Left hindlimb (tissue), 1 donor: Measurements from ENCODE around the gene SDK1.

ENCODE experiments used
- DNase-seq: peaks from one replicate; pipeline ENCODE4 v3.0.0-alpha.2; 2018

SDK1 gene

DNA sequence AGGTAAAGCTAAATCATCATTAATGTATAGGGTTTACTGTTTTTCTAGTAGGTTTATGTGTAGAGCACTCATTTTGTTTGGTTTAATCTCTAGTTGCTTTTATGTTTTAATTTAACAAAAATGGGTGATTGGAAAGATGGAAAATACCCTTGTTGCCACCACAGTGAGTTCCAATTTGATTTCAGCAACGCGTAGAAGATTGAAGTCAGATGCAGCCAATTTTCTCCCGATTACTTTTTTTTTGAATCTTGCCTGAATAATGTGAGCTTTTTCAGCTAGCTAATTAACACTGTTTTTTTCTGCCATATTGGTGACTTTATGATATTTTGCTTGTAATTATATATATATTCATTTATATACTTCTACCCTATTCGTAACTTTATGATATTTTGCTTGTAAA lies 293.8 kb downstream of the SDK1 start:
- DNase-seq, result no peak

DNA sequence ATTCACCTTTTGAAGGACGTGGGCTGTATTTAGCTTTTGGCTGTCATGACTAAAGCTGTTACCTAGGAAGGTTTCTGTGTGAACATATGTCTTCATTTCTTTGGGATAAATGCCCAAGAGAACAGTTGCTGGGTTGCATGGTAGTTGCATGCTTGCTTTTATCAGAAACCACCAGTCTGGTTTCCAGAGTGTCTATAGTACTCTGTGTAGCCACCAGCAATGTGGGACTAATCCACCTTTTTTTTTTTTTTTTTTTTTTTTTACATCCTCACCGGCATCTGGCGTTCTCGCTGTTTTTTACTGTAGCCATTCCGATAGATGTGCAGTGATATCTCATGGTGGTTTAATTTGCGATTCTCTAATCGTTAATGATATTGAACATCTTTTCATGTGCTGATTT lies 297.8 kb downstream of the SDK1 start:
- DNase-seq, result no peak

DNA sequence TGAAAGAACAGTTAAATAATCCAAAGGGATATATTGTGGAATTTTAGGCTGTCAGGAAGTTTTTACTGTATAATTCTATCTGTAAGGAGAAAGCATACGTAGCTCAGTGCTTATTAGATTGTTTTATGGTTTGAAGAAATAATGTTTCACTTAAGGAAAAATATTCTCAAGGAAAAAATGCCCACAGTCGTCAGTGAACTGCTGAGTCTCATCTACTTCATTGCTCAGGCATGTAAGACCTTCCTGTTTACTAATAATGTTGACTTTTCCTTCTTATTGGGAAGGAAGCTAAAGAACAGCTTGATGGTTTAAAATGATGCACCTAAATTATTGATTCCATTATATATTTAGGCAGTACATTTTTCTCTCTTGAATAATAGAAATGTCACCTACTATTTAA lies 304.2 kb downstream of the SDK1 start:
- no peak for DNase-seq

DNA sequence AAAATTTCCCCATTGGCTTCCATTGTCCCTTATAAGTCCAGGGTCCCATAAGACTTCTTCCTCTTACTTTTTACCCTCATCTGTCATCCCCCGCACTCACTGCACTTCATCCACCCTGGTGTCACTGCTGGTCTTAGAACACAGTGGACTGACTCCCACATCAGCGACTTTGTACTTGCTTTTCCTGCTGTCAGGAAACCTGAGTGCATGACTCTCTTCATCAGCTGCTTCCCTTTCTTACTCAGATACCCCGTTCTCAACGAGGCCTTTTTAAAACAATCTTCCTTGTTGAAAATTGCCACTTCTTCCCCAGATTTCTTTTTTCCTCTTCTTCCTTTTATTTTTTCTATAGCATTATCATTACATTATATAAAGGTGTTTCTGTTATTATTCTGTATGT lies 305.4 kb downstream of the SDK1 start:
- no peak for DNase-seq

DNA sequence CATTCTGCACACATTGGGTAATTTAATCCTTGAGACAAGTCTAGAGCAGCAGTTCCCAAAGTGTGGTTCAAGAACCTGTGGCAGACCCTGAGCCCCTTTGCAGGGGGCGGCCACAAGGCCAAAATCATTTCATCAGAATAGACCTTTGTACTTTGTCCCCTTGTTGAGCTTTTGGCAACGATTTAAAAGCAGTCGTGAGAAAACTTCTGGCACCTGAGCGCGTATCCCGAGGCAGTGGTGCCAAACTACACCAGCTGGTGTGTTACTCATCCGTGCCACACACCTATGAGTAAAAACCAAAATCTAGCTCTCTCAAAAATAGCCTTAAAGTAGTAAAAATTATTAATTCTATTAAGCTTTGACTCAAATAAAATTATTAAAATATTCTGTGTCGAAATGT lies 306.8 kb downstream of the SDK1 start:
- no peak for DNase-seq

DNA sequence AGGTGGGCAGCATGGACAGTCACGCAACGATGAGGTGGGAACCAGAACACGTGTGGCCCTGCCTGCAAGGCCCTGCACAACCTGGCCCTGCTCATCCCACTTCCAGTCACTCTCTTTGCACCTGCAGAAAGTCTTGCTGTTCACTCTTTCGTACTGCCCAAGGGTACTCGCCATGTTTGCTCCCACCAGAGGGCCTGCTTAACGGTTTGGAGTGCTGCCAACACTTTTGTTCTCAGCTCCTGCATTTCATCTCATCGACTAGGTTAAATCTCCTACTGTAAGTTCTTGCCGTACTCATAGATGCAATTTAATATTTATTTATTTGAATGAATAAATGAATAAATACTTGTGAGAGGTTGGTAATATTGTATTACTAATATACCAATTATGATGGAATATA lies 315.3 kb downstream of the SDK1 start:
- DNase-seq, result no peak

DNA sequence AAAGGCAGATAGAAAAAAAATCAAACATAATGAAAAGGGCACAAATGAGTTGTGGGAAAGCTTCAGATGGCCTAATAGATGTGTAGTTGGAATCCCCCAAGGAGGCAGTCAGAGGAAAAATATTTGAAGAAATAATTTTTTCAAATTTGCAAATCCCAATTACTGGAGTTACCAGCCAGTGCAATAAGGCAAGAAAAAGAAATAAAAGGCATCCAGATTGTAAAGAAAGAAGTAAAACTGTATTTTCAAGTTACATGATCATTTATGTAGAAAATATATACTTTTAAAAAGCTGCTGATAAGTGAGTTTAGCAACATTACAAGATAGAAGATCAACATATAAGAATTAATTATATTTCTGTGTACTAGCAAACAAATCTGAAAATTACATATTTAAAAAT lies 329.0 kb downstream of the SDK1 start:
- no peak for DNase-seq

DNA sequence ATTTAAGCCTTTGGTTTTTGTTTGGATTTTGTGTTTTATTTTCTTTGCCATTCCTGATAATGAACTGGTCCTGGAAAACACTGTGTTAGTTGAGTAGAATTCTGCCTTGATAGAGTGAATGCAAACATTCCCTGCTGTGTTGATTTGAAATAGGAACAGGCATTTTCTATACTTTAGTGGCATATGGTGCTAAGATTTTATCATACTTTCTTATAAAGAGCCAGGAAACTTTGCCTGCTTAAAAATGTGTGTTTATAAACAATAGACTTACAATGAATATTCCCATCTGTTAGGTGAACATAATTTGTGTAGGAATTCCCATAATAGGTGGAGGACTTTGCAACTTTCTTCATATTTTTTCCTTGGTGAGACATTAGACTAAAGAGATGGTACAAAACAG lies 333.3 kb downstream of the SDK1 start:
- no peak for DNase-seq

DNA sequence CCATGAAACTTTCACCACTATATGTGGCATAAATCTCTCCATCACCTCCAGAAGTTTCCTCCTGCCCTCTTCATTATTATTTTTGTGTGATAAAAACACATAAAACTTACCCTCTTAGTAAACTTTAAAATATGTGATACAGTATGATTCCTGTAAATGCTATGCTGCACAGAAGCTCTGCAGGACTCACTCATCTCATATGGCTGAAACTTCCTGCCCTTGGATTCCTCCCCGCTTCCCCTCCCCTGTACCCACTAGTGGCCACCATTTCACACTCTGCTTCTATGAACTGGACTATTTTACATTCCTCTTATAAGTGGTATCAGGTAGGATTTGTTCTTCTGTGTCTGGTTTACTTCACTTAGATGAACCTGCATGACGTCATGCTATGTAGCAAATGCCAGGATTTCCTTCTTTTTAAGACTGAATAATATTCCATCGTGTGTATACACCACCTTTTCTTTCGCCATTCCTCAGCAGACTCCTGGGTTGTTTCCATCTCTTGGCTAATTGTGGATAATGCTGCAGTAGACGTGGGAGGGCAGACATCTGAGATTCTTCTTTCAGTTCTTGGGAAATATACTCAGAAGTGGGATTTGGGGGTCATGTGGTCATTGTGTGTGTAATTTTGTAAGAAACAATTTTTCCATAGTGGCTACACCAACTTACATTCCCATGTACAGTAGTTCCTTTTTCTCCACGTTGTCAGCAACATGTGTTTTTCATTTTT lies 335.2 kb downstream of the SDK1 start:
- DNase-seq, result no peak

DNA sequence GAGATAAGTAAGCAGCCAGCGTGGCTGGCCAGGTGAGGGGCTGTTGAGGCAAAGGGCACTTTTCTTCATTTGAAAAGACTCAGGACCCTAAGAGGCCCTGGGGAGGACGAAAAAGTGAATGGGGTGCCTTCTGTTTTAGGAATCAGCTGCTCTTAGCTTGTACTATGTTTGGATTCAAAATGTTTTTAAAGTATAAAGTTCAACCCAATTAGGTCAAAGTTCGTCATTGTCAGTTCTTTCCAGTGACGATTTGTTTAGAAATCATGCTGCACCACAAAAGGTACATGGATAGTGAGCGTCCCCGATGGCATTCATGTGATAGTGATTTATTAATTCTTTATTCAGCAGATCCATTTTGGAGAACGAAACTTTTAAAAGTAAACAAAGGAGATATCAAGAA lies 338.2 kb downstream of the SDK1 start:
- DNase-seq, result no peak

DNA sequence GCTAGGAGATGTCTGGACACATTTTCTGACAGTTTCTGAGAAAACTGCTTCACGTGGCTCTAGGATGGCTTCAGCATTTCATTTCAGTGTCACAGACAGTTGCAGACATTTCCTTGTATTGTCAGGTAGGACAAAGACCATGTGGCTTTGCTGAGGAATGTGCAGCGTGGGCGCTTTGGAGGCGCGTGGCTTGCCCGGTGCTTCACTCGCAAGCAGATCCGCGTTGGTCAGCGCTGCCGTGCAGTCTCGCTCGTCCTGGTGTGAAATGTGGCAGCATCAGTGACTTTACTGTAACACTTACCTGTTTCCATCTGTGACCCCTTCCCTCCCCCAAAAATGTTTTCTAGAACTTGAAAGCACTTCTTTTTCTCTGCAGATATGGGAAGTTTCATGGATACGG lies 340.5 kb downstream of the SDK1 start:
- DNase-seq, result no peak

DNA sequence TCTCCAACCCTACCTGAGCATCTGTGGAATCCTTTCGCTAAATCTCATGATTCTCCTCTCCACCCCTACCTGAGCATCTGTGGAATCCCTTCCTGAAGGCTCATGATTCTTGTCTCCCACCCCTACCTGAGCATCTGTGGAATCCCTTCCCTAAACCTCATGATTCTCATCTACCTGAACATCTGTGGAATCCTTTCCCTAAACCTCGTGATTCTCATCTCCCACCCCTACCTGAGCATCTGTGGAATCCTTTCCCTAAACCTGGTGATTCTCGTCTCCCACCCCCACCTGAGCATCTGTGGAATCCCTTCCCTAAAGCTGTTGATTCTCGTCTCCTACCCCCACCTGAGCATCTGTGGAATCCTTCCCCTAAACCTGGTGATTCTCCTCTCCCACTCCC lies 342.0 kb downstream of the SDK1 start:
- no peak for DNase-seq

DNA sequence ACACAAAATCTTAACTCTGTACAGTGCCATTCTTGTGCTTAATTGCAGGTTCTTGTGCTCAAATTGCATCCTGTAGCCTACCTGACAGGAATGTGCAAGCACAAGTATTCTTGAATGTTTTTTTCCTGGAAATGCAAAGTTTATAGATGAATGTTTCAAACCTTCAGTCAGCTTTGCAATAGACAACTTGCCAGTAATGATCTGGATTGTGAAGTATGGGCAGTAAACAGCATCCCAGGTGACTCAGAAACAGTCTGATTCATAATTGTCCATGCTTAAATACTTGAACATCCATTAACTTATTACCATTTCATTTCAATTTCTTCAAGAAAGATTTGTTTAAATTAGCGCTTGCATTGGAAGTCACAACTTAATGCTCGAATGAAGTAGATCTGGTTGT lies 347.2 kb downstream of the SDK1 start:
- no peak for DNase-seq

DNA sequence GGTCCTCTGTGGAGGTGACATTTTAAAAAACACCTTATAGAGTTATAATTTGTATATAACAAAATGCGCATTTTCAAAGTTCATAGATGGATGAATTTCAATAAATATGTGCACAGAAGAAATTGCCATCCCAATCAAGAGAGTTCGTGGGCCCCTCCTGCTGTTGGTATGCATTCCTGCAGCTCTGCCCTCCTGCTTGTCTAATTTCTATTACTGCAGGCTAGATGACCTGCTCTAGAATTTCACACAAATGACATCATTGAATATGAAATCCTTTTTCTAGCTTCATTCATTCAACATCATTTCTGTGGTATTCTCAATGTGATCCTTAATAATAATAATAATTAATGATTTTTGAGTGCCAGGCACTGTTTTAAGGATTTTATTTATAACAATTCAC lies 348.2 kb downstream of the SDK1 start:
- DNase-seq, result no peak

DNA sequence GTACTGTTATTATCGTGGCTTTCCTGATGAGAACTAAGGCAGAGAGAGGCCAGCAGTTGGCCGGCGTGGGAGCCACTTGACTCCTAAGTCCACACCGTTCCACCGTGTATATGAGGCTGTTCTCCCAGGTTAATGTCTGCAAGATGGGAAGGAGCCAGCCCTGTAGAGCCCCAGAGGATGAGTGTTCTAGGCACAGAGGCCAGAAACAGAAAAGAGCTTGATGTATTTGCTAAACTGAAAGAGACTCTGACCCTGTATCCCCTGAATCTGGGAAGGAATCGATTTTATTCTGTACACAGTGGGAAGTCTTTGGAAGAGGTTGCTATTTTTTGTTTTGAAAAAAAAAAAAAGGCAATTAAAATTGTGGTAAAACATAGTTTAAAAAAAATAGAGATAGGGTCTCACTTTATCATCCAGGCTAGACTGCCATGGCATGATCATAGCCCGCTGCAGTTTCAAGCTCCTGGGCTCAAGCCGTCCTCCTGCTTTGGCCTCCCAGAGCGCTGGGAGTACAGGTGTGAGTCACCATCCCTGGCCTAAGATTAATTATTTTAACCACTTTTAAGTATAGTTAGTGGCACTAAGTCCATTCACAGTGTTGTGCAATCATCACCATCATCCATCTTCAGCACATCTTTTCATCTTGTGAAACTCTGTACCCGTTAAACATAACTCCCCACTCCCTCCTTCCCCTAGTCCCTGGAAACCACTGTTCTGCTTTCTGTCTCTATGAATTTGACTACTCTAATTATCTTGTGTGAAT lies 348.8 kb downstream of the SDK1 start:
- no peak for DNase-seq

DNA sequence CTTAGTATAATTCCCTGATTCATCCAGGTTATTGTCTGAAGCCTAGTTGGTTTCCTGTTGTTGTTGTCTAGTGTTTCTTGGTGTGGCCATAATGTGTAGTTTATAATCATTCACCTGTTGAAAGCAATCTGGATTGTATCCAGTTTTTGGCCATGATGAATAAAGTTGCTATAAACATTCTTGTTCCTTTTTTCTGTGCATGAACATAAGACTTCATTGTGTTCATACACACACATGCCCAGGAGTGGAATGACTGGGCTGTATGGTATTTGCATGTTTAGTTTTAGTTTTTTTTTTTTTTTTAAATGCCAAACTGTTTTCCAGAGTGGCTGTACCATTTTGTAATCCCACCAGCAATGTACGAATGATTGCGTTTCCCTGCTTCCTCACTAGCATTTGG lies 349.8 kb downstream of the SDK1 start:
- DNase-seq, result no peak

DNA sequence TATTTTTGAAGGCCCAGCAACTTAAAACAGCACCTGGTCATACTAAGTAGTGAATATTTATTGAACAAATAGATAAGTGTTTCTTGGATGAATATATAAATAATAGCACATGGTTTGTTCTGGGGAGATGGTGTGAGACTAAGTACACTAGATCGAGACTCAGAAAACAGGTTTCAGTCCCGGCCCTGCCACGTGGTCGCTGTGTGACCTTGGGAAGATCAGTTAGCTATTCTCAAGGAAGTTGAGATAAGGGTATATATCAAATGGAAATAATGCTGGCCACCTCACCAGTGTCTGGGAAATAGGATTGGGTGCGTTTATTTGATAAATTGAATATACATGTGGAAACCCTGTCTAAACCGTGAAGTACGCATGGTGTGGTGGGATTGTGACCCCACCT lies 354.6 kb downstream of the SDK1 start:
- no peak for DNase-seq

DNA sequence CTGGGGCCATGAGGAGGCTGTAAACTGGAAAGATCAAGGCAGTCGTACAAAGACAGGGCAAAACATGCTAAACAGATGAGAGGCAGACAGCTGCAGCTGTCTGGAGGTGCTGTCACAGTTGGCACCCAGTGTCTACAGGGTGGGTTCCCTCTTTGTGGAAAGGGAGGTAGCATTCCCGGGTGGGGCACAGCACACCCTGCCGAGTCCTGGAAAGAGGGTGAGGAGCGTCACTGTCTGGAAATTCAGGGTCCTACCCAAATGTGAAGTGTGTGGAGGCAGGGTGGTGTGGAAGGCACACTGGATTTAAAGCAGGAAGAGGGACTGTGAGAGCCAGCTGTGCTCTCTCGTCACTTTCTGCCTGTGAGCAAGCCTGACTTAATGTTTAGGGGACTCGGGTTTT lies 356.2 kb downstream of the SDK1 start:
- DNase-seq, result no peak

DNA sequence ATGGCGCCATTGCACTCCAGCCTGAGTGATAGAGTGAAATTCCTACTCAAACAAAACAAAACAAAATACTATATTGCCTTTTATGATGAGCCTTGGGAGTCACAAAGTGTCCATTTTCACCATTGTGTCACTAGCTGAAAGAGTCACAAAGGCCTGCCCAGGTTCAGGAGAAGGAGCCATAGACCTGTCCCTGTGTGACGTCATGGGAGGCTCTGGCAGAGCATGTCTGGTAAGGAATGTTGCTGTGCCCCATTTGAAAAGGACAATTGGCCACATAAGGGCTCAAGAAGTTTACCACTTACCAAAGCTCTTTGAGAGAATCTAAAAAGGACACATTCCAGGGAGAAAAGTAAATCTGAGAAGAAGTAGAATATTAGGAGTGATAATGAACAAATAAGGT lies 367.7 kb downstream of the SDK1 start:
- no peak for DNase-seq

DNA sequence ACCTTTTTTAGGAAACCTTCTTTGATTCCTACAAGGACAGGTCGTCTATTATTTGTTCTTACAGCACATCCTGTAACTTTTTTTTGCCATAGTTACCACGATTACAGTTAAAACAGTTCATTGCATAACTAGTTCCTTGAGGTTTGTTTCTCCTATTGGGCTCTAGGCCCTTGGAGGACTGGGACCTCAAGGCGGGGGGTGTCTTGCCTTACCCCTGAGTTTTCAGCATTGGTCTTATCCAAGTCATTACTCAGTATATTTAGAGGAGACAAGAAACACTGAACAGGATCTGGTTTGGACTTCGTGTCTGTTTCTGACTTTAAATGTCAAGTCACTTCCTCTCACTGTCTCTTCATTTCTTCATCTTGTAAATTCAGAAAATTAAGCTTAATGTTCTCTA lies 369.8 kb downstream of the SDK1 start:
- no peak for DNase-seq

DNA sequence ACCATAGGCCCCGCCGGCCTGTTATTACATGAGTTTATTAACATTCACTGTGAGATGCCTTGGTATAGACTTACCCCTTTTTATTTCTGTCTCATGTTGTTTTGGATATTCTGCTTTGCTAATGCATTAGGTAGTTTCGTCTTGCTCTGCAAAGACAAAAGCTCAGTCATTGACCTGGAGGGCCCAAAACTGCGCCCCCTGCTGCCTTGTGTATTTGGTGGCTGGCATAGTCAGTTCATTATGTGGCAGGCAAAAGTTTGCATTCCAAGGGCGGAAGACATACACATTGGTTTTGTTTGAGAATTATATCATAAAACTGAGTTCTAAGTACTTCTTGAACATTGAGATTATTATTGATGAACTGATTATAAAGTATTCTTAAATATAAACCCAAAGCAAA lies 372.5 kb downstream of the SDK1 start:
- DNase-seq, result no peak

DNA sequence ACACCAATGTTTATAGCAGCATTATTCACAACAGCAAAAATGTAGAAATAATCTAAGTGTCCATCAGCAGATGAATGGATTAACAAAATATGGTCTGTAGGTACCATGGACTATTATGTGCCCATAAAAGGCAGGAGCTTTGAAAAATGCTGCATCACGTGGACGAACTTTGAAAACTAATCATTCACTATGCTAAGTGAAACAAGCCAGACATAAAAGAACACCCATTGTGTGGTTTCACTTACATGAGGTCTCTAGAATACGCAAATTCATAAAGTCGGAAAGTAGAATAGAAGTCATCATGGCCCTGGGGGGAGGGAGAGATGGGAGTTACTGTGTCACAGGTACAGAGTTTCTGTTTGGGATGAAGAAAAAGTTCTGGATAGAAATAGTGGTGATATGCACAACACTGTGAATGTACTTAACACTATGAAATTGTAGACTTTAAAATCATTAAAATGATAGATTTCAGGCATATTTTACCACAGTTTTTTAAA lies 377.3 kb downstream of the SDK1 start:
- no peak for DNase-seq

DNA sequence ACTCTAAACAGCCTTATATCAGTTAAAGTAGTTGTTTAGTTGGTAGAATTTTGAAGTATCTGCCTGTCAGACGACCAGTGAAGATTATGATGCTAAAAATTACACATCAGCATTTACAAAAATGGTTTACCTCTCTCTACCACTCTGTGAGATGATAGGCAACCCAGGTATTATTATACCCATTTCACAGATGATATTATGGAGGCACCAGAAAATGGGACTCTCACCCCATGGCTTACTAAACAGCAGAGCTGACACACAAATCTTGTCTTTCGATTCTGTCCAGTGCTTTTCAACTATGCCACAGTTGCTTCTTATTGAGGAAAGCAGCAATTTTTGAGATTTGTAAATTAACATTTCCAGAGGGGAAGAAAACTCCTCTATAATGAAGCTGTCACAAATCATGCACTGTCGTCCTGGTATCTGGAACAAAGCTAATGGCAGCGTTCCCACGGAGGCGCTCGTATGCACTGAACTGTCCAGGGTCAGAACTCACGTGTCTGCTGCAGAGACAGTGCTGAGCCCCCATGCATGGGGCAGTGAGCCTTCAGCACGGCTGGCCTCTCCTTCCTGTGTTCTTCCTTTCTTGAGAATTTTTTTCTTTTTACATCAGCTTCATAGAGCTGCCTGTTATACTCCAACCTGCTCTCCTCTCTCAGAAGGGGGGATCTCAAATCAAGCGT lies 381.1 kb downstream of the SDK1 start:
- no peak for DNase-seq
